NCI-H510A (cell line): ENCODE data around the gene BRIP1.
"Not testable (repeated sequence)": the region's sequence is repeated elsewhere in the genome, so short reads cannot be mapped to it uniquely, and the experiment has no call there.

Source experiments
- DNase-seq: peaks from one replicate; lab custom pipeline; 2025; lab: John Stamatoyannopoulos, UW

The BRIP1 gene

DNA sequence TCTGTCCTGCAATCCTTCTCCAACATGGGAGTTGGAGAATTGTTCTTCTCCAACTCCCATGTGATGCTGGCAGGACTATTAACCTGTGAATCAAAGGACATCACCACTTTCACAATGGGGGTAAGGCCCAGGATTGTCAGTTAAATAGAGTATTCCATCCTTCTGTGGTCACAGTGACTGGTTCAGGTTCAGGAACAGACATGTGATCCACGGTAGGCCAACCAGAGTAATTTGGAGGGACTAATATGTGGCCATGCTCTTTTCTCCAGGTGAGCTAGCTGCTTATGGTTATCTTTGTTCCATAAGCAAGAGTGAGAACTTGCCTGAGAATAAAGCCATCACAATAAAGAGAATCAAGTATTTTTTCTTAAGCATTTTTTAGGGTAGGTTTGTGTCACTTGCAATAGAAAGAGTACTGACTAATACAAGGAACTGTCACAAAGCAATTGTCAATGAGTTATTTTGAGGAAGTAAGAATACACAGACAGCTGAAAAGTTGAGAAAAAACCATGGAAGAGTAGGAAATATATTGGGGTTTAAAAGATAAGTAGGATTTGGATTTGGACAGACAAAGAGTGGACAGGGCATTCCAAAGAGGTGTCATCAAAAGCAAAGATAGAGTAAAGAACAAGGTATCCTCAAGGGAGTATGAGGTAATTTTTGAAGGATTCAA, 63.4 kb downstream of the BRIP1 start:
- DNase-seq: no peak

DNA sequence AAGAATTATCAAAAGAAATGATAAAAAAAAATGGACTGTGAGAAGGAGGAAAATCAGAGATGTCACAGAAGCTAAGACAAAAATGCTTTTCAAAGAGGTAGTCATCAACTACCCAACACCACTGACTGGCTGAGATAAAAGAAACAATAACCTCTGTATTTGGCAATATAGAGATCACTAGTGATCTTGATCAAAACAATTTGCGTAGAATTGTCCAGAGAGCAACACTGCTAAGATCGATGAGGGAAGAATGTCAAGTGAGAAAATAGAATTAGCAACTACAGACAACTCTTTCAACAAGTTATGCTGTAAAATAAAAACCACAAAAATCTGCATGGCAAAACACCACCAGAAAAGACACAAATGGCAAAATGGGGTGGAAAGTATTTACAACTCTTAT, 66.0 kb downstream of the BRIP1 start:
- DNase-seq: no peak

DNA sequence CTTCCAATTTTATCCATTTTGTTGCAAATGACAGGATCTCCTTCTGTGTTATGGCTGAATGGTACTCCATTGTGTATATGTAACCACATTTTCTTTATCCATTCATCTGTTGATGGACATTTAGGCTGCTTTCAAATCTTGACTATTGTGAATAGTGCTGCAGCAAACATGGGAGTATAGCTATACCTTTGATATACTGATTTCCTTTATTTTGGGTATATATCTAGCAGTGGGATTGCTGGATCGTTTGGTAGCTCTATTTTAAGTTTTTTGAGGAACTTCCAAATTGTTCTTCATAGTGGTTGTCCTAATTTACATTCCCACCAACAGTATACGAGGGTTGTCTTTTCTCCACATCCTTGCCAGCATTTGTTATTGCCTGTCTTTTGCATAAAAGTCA, 67.8 kb downstream of the BRIP1 start:
- no peak for DNase-seq

DNA sequence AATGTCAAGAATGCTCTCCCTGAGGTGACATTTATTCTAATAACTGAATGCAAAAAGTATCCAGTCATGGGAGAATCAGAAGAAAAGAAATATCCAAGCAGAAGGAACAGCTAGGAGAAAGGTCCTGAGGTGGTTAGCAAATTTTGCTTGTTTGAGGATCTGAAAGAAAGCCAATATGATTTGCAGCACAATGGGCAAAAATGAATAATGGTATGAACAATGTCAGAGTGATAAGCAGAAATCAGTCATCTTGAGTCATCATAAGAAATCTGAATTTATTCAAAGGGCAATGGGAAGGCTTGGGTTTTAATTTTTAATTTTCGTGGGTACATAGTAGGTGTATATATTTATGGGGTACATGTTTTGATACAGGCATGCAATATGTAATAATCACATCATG, 68.5 kb downstream of the BRIP1 start:
- no peak for DNase-seq

DNA sequence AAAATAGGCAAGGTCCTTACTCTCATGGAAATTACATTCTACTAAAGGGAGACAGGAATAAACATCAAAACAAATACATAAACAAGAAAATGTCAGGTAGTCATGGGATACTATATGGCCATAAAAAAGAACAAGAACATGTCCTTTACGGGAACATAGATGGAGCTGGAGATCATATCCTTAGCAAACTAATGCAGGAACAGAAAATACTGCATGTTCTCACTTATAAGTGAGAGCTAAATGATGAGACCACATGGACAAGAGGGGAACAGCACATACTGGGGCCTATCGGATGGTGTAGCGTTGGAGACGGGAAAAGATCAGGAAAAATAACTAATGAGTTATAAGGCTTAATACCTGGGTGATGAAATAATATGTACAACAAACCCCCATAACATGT, 69.1 kb downstream of the BRIP1 start:
- DNase-seq: no peak

DNA sequence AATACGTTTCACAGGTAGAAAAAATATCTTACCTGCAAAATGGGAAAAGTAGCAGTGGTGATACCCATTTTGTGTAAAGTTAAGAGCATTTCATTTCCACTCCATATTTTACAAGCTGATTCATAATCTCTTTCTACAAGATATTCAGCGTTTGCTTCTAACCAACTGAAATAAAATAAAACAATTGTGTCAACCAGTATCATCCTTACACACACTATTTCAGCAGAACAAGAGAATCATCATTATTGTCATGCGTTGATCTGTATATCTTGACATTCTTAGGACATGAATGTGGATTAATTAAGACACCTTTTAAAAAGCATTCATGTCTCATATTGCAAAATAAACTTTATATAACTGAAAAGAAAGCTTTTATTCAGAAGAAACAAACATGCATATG, 69.8 kb downstream of the BRIP1 start:
- no peak for DNase-seq

DNA sequence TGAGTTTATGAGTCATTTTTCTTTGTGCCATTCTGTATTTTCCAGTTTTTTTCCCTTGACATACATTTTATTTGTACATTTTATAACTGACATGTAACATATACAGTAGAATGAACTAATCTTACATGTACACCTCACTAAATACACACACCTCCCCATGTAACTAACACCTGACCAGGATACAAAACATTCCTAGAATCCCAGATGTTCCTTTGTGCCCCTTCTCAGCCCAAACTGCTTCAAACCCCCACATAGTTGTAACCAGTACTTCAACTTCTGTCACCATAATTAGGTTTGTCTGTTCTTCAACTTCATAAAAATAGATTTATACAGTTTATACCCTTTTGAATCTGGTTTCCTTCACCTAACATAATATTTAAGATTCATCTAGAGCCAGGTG, 73.5 kb downstream of the BRIP1 start:
- no peak for DNase-seq

DNA sequence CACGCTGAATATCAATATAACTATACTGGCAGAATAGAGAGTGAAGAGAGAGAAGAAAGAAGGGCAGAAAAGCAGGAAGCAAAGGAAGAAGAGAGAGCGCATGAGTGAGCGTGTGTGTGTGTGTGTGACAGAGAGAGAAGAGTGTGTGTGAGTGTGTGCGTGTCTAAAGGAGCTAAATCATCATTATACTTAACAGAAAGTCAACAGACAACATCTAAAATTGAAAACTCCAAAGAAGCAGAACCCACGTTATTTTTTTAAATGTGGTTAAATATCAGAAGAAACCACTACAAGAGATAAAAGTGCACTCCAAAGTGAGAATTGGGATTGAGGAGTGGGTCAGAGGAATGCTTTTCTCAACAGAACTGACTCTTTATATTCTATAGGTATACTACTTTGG, 77.2 kb downstream of the BRIP1 start:
- DNase-seq: no peak

DNA sequence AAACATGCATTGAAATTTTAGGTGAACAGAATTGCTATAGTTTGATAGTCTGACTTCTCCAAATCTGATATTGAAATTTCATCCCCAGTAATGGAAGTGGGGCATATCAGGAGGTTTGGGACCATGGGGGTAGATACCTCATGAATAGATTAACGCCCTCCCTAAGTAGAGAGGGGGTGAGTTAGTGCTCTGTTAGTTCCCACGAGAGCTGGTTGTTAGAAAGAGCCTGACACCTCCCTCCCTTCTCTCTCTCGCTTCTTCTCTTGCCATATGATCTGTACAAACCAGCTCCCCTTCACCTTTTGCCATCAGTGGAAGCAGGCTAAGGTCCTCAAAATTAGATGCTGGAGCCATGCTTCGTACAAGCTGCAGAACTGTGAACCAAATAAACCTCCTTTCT, 78.8 kb downstream of the BRIP1 start:
- no peak for DNase-seq

DNA sequence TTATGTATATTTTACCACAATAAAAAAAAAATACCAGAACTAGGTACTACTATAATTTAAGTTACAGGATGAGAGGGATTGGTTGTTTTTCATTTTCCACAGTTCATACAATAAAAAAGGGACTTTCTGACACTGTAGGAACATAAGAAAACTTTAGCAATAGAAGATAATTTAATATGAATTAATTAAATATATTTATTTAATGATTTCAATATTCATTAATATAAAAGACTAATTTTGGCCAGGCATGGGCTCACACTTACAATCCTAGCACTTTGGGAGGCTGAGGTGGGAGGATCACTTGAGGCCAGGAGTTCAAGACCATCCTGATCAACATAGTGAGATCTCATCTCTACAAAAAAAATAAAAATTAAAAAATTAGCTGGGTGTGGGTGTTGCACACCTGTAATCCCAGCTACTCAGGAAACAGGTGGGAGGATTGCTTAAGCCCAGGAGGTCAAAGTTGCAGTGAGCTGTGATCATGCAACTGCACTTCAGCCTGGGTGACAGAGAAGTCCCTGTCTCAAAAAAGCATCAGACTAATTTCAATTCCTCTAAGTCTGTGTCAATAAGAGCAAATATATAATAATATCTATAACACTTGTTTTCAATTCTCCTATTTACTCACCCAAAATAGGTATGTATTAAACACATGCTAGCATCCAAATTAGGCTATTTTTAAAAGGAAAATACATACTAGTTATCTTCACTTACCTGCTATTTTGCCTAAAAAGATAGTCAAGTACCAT, 79.6 kb downstream of the BRIP1 start:
- no peak for DNase-seq

DNA sequence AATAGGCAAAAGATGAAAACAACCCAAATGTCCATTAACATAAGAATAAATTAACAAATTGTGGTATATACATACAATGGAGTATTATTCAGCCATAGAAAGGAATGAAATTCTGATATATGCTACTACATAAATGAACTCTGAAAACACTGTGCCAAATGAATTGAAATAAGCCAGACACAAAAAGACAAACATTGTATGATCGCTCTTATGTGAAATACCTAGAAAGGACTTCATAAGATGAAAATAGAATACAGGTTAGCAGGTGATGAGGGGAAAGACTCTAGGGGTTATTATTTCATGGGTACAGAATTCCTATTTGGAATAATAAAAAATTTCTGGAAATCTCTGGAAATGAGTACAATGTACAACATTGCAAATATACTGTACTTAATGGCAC, 80.2 kb downstream of the BRIP1 start:
- no peak for DNase-seq

DNA sequence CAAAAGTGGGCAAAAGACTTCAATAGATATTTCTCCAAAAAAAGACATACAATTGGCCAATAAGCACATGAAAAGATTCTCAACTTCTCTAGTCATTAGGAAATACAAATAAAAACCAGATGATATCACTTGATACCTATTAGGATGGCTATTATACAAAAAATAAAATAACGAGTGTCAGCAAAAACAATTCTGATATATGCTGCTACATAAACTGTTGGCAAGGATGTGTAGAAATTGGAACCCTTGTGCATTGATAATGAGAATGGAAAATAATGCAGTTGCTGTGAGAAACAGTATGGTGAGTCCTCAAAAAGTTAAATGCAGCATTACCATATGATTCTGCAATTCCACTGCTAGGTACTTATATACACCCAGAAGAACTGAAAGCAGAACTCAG, 80.6 kb downstream of the BRIP1 start:
- DNase-seq: no peak

DNA sequence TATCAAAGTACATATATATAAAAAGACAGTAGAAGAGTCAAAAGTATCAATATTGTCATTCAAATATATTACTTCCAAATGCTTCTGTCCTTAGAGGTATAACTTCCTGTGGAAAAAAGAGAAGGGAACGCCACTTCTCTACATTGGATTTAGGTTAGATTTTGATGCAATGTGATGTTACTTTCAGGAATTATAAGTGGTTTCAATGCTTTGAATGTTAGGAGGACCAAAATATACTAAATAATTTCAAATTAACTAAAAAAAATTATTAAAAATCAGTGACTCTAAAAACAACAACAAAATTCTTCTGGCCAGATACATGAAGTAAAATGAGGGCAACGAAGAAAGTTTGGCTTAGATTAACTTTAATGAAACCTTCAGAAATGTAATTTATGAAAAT, 88.0 kb downstream of the BRIP1 start:
- no peak for DNase-seq

DNA sequence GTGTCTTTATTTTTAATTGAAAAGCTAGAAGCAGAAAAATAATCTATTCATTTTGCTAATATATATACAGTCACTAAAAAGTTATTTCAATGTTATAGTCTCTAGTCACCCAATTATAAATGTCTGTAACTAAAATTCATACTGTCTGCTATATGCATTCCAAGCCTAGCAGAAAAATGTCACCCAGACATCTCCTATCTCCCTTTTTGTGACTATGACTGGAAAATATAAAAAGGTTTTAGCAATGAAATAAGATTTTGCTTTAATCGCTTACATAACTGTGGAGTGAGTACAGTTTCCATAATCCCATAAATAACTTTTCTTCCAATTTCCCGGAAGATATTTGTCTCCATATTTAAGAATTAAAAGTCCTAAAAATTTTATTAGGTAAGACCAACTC, 88.6 kb downstream of the BRIP1 start:
- no peak for DNase-seq

DNA sequence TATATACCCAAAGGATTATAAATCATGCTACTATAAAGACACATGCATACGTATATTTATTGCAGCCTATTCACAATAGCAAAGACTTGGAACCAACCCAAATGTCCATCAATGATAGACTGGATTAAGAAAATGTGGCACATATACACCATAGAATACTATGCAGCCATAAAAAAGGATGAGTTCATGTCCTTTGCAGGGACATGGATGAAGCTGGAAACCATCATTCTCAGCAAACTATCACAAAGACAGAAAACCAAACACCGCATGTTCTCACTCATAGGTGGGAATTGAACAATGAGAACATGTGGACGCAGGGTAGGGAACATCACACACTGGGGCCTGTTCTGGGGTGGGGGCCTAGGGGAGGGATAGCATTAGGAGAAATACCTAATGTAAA, 89.2 kb downstream of the BRIP1 start:
- DNase-seq: not testable (repeated sequence)

DNA sequence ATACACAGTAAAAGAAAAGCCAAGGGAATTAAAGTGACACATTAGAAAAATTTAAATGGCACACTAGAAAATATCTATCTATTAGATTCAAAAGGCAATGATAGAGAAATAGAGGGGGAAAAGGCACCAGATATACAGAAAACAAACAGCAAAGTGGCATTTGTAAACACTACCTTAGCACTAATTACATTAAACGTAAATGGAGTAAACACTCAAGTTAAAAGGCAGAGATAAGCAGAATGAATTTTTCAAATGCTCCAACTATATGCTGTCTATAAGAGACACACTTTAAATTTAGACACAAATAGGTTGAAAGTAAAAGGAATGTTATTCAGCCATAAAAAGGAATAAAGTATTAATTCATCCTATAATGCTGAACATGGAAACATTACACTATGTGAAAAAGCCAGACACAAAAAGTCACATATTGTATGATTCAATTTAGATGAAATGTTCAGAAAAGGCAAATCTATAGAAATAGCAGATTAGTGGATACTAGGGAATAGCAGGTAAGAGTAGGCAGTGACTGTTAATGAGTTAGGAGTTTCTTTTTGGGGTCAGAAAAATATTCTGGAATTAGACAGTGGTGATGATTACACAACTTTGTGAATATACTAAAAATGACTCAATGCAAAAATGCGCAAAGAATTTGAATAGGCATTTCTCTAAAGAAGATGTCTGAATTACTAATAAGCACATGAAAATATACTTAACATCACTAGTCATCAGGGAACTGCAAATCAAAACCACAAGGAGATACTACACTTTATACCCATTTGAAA, 92.4 kb downstream of the BRIP1 start:
- DNase-seq: no peak

DNA sequence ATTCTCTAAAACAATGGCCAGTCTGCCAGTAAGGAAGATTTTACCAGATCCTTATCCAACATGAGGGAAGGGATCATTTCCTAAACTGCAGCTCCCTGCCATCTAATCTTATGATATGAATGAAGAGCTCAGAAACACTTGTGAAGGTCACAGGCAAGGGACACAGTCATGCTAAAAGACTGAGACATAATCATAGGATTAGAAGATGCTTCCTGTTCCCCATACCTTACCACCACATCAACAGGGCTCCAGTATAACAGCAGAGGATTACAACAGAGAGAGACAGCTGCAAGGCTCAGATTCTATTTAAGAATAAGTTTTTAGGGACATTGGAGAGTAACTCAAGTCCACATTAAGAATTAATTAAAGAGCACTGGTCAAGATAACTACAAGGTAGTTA, 93.3 kb downstream of the BRIP1 start:
- DNase-seq: no peak

DNA sequence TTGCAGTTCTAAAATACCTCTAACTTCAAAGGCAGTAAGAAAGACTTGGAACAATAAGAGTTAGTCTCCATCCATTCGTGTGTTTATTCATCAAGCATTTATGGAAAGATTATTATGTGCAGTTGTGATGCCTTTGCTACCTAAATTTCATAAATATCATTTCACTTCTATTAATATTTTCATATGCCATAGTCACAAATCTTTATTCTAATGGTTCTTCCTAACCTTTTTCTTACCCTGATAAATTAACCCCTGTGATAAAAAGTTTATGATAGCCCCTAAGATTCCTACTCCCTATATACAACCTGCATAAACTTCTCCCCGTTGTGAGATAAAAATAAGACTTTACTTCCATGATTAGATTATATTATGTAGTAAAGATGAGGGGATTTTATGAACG, 94.9 kb downstream of the BRIP1 start:
- no peak for DNase-seq

DNA sequence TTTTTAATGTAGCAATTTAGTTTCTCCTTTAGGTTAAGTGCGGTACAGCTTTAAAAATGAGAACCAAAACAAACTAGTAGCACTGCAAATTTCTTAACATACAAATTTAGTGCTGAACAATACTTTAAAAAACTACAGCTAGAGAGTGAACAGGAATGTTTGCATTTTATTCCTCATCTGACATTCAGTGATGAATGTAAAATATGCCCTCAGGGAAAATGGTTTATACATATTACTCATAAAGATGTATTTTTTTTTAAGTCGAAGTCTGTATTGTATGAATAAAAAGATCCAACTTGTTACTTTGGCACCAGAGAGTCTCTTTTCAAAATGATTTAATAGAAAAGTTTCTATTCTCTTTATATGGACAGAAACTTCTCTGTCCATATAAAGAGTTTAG, 96.8 kb downstream of the BRIP1 start:
- no peak for DNase-seq

DNA sequence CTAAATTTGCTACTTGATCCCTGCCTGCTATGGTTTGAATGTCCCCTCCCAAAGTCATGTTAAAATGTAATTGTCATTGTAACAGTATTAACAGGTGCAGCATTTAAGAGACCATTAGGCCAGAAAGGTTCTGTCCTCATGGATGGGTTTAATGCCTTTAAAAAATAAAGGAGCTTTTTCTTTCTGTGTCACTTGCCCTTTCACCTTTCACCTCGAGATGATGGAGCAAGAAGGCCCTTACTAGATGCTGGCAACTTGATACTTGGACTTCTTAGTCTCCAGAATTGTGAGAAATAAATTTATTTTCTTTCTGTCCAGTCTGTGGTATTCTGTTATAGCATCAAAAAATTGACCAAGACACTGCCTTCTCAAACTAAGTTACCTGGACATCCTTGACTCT, 98.5 kb downstream of the BRIP1 start:
- DNase-seq: no peak

DNA sequence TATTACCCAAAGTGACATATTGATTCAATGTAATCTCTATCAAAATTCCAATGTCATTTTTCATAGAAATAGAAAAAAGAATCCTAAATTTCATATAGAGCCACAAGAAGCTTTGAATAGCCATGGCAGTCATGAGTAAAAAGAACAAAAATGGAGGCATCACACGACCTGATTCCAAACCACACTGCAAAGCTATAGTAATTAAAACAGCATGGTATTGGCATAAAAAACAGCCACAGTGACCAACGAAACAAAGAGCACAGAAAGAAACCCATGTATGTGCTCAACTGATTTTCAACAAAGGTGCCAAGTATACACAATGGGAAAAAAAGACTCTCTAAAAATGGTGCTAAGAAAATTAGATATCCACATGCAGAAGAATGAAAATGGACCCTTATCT, 101.5 kb downstream of the BRIP1 start:
- no peak for DNase-seq

DNA sequence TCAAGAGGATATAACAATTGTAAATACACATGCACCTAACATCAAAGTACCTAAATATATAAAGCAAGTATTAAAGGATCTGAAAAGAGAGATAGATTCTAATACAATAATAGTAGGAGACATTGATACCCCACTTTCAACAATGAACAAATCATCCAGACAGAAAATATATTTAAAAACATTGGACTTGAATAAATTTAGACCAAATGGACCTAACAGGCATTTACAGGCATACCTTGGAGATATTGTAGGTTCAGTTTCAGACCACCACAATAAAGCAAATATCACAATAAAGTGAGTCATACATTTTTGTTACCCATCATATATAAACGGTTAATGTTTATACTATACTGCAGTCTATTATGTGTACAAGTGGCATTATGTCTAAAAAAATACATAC, 104.0 kb downstream of the BRIP1 start:
- no peak for DNase-seq

DNA sequence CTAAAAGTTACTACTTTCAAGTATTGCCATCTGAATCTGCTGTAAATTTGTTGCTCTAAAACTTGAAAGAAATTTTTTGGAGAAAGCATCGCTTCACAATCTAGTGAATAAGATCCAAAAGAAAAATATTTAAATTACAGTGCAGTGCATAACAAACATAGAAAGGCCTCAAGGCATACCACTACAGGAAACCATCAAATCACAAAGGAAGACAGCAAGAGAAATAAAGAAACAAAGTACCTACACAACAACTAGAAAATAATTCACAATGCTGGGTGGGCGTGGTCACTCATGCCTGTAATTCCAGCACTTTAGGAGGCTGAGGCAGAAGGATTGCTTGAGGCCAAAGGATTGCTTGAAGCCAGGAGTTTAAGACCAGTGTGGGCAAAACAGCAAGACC, 104.9 kb downstream of the BRIP1 start:
- no peak for DNase-seq
